Measurements from ENCODE around the gene GPR39. TPM values are rescaled to one million over a fixed set of nuclear protein-coding genes. Genes with fewer than 3 reads are reported as not detected.
A peak's percentile ranks its signal among the peaks of the same experiment; 100 is the strongest.

Gene GPR39
- total RNA-seq, 1 experiment from 2014 or later: 0.95 TPM

DNA sequence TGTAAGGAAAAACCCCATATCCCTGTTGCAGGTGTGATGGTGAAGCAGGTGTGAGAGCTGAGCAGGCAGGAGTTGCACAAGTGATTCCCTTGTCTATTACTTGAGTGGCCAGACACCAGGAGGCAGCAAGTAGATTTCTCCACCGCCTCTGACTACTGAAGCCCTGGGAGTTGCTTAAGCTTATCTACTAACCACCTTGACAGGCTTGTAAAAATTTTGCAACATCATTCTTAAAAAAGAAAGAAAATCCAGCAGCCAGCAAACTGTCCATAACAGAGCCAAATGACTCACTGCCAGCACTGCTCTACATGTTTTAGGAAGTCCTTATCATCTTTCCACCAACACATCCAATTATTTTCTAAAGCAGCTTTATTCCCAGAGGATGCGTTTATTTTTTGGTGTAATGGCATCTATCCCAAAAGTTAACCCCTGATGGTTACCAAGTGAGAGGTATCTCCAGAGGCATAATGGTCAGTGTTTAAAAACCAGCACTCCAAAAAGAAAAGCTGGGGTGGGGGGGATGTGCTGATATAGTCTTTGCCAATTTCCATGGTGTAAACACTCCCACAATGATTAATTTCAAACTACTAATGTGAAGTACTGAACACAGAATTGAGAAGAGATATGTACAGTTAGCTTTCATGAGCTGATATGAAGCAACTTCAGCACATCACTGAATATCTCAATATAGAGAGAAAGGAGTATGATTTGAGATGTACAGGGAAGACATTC, 16.3 kb upstream of the GPR39 start:
- Histone ChIP-seq H3K9me3 (no peaks in the 10 kb centered on the region), H3K36me3 (no peaks in the 10 kb centered on the region), H3K4me3 (no peak overlapping the region), H3K27me3 (no peaks in the 10 kb centered on the region)
- peak; percentile 41 for DNase-seq

DNA sequence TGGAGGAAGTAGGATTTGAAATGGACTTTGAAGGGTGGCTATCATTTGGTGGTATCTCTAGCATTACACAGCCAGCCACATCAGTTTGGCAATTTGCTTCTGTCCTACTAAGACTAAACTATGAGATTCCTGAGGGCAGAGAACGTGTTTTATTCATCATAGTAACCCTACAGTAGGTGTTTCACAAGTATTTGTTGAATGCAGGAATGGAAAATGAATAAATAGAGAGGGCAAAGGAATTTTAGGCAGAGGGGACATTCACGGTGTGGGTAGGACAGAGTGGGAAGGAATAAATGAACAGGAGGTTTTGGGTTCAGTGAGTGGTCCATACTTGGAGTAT, 15.7 kb upstream of the GPR39 start:
- Histone ChIP-seq H3K36me3 (no peaks in the 10 kb centered on the region), H3K27me3 (no peaks in the 10 kb centered on the region), H3K9me3 (no peaks in the 10 kb centered on the region), H3K4me3 (no peak overlapping the region)
- no peak for DNase-seq

DNA sequence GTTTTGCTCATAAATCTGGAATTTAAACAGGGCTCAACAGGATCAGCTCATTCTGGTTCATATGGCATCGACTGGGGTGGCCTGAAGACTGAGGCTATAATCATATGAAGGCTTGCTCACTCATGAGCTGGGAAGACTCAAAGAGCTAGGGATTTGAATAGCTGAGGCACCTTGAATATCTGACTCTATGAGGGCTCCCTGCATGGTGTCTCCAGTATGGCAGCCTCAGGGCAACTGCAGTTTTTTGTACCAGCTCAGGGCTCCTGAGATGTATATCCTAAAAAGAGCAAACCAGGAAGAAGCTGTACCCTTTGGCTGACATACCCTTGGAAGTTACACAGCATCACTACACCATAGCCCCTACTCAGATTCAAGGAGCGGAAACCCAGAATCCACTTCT, 15.3 kb upstream of the GPR39 start:
- Histone ChIP-seq H3K4me3 (no peak overlapping the region), H3K36me3 (no peaks in the 10 kb centered on the region), H3K9me3 (no peaks in the 10 kb centered on the region), H3K27me3 (no peaks in the 10 kb centered on the region)
- no peak for DNase-seq

DNA sequence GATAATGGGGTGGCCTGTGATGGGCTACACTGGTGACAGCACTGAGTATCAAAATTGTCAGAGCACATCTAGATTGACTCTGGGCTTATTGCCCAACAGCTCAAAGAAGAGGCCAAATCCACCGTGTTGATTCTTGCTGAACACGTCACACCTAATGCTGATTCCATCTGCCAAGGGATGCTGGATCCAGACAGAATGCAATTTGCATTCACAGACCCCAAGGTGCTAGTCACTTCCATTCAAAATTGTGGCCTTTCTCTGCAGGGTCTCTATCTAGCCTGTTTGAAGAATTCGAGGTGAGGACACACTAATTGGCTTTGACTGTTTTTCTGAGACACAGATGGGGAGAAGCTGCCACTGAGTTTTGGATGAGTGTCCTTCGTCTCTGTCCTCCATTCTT, 13.5 kb upstream of the GPR39 start:
- H3K27me3 ChIP-seq: no peaks in the 10 kb centered on the region
- no peaks in the 10 kb centered on the region for H3K9me3 ChIP-seq
- no peak overlapping the region for H3K4me3 ChIP-seq
- DNase-seq: no peak
- no peaks in the 10 kb centered on the region for H3K36me3 ChIP-seq

DNA sequence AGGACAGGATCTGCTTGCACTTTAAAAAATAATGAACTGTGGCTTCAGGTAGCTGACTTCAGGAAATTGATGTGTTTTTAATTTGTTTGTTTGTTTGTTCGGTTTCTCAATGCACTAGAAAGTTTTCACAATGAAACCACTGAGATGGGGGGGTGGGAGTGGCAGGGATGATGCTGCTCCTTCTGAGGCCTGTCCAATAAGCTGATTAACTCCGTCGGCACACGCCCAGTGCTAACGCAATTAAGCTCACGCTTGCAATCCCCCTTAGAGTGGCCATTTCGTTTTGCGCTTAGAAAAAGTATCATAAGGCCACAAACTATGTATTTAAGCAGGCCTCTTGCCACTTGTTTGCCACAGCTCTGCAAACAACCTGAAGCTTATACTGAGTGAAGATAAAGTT, 12.5 kb upstream of the GPR39 start:
- Histone ChIP-seq H3K4me3 (no peak overlapping the region), H3K27me3 (no peaks in the 10 kb centered on the region), H3K9me3 (no peaks in the 10 kb centered on the region), H3K36me3 (no peaks in the 10 kb centered on the region)
- no peak for DNase-seq

DNA sequence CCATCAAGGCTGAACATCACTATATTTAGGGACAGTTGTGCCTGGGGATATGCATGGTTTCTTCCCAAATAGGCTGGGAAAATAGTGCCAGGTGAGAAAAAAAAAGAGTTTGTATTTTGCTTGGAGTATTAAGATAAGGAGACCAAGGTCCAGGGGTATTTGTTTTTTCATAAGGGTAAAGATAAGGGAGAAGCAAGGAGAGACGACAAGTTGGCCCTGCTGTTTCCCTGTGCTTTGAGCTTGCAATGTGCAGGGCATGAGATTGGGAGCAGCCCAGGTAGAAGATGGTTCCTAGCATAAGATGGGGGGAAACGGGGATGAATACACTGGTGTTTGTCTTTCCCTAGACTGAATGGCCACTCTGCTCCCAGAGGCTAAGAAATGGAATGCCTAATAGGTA, 8.8 kb upstream of the GPR39 start:
- Histone ChIP-seq H3K27me3 (no peaks in the 10 kb centered on the region), H3K36me3 (no peaks in the 10 kb centered on the region), H3K9me3 (no peaks in the 10 kb centered on the region), H3K4me3 (no peak overlapping the region)
- DNase-seq: no peak

DNA sequence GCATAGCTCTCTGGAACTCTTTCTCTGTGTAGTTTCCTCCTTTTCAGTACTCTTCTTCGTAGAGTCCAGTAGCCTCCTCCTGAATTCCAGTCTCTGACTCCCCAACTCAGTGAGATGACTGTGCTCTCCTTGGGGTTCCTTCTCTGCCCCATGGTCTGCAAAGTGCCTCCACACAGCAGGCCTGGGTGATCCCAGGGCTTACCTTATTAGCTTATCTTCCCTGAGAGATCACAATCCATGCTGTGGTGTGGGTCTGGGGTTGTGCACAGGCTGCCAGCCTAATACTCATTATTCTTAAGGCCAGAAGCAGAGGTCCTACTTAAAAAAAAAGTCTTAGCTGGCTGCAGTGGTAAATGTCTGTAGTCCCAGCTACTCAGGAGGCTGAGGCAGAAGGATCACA, 4.6 kb upstream of the GPR39 start:
- Histone ChIP-seq H3K27me3 (no peaks in the 10 kb centered on the region), H3K36me3 (no peaks in the 10 kb centered on the region), H3K4me3 (no peak overlapping the region), H3K9me3 (no peaks in the 10 kb centered on the region)
- DNase-seq: no peak

DNA sequence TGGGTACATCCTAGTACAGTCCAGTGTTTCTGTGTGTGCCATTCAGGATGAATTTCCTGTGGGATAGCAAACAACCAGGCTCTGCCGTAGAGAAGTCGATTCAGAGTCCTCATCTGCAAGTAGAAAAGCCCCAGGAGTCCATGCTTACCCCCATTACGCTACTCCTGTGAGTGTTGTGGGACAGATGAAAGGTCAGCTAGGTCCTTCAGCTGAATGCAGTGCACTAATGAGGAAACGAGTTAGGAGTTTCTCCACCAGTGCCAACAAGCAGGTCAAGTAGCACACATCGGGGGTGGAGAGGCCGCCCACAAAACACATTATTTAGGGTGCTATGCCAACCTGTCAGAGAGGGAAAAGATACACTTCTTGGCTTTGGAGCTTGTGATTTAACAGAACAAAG, 2.5 kb upstream of the GPR39 start:
- Histone ChIP-seq H3K4me3 (no peak overlapping the region), H3K27me3 (no peaks in the 10 kb centered on the region), H3K9me3 (no peaks in the 10 kb centered on the region), H3K36me3 (no peaks in the 10 kb centered on the region)
- DNase-seq: no peak

DNA sequence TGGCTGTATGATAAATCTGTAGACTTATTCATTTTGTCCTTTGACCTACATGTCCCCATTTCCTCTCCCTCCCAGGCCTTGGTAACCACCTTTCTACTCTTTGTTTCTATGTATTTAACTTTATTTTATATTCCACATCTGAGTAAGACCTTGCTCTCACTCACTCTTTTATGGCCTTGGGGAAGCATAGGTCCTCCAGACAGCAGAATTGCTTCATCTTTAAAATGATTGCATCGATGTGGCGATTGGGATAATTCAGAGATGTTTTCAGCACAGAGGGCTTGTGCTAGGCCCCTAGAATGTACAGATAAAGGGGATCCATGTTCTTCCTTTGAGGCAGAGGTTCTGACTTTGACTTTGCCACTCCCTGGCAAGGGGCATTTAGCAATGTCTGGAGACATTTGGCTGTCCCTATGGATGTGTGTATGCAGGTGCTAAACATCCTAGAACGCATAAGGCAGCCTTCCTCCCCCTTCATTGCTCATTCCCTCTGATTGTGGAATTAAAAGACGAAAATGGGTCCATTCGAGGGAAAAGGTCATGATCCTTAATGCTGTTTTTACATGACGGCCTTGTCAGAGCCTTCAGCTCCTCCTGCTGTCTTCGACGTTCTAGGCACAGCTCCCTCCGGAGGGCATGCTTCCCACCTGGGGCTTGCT, 1.2 kb upstream of the GPR39 start:
- Histone ChIP-seq H3K4me3 (peak overlapping the region; percentile 54), H3K9me3 (no peaks in the 10 kb centered on the region), H3K27me3 (no peaks in the 10 kb centered on the region), H3K36me3 (no peaks in the 10 kb centered on the region)
- DNase-seq: no peak

DNA sequence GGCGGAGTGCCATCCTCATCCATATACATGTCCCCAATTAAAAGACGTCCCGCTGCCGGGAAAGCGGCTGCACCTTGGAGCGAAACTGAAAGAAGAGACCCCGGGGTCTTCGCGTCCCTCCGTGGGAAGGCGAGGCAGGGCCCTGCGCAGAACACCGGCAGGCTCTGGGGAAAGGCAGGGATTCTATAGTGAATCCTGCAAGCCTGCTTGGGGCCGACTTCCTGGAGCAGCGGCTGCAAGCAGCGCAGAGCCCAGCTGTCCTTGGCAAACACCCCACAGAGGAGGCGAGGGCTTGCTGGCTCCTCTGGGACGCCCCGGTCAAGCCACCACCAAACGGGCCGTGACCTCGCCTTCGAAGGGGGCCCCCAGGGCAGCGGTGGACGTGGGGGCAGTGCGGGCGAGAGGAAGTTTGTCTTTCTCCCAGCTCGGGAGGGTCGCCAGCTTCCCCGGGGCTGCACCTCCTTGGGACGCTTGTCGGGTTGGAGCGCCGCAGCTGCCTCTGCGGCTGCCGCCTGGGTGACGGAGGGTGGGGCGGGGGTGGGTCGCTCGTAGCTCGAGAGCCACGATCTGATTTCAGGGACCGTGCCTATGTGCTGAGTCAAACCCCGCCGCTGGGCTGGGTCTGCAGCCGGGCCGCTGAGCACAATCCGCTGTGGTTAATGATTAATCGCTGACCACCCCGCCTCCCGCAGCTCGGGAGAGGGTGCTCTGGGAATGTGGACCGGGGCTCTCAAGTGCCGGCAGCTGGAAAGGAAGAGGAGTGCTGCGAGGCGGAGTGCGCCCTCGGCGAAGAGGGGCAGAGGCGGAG, 486 bp upstream of the GPR39 start:
- H3K36me3 ChIP-seq: no peaks in the 10 kb centered on the region
- H3K4me3 ChIP-seq: peak overlapping the region; percentile 54
- H3K9me3 ChIP-seq: no peaks in the 10 kb centered on the region
- H3K27me3 ChIP-seq: no peaks in the 10 kb centered on the region
- peak; percentile 98 for DNase-seq

DNA sequence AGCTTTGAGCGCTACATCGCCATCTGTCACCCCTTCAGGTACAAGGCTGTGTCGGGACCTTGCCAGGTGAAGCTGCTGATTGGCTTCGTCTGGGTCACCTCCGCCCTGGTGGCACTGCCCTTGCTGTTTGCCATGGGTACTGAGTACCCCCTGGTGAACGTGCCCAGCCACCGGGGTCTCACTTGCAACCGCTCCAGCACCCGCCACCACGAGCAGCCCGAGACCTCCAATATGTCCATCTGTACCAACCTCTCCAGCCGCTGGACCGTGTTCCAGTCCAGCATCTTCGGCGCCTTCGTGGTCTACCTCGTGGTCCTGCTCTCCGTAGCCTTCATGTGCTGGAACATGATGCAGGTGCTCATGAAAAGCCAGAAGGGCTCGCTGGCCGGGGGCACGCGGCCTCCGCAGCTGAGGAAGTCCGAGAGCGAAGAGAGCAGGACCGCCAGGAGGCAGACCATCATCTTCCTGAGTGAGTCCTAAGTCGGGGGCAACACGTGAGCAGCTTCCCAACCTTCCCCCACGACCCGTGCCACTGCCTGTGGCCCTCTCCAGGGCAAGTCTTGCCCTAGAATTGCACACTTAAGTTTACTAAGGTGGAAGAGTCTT, 928 bp downstream of the GPR39 start:
- Histone ChIP-seq H3K36me3 (no peaks in the 10 kb centered on the region; the same call in 1 of the 2 replicates), H3K27me3 (no peaks in the 10 kb centered on the region), H3K4me3 (no peak overlapping the region), H3K9me3 (no peaks in the 10 kb centered on the region)
- no peak for DNase-seq

DNA sequence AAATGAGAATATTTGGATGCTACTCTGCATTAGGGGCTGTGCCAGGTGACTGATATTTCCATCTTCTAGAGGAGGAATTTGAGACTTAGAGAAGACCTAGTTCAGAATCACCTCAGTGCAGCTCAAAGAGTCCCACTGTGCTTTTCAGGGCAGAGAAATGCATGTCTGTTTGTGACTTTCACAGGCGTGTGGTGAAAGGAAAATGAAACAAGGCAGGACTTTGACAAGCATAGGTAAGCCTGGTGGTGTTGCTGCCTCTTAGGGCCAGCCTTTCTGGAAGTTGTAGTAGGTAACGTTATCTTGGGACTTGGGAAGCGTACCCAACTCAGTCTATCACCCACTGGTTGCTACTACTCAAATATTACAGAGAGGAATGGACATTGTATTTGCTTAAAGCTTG, 2.6 kb downstream of the GPR39 start:
- Histone ChIP-seq H3K4me3 (no peak overlapping the region), H3K9me3 (no peaks in the 10 kb centered on the region), H3K36me3 (no peaks in the 10 kb centered on the region; the same call in 1 of the 2 replicates), H3K27me3 (no peaks in the 10 kb centered on the region)
- no peak for DNase-seq

DNA sequence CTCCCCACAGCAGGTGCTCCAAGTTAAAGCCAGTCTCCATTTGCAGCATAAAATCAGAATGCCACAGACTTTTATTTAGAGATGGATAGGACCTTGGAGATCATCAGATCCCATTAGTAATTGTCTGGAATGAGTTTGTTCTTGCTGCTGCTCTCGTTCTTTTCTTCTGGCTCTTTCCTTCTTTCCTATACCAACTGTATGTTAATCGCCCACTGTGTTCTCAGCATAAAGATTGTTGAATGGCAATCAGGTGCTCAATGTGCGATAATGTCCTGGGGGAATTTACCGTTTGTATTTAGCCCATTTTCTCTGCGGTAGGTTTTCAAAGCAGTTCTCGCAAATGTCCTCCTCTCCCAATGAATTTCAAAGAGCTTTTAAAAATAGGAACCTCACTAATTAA, 3.3 kb downstream of the GPR39 start:
- Histone ChIP-seq H3K27me3 (no peaks in the 10 kb centered on the region), H3K9me3 (no peaks in the 10 kb centered on the region), H3K4me3 (no peak overlapping the region), H3K36me3 (no peaks in the 10 kb centered on the region; the same call in 1 of the 2 replicates)
- no peak for DNase-seq

DNA sequence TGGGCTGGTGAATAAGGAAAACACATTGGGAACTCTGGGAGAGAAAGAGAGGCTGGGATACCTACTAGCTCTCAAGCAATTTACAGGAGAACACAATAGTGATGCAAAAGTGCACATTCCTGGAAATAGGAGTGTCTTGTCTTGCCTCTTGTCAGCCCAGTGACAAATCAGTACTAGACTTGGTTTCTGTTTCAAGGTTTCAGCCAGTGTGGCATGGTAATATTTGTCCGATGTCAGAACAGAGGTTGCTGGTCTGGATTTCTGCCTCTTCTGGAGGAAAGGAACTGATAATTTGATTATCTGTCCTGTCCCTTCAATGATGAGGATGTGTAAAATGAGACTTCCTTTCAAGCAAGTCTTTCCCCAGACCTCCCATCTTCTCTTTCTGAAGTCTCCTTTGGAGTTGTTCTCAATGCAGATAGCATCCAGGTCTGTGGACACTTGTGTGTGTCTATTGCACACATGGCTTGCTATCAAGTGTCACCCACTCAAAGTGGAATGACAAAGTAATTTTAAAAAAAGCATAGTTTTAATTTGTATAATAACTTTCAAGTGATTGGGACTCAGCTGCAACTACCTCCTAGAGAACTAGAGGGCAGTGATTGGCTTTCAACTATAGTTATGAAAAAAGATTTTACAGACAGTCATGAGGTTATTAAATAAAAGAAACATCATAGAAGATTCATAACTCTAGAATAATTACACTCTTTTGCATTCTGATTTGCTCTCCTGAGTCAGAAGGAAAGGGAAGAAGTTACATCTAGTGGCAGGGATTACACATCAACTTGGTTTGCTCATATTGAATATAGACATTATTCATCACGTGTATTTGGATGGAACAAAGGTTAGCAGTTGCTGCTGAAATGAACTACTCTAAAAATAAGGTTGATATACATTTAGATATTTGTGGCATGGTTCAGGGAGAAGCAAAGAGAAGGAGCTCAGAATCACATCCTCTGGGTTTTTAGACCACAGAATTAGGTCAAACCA, 4.5 kb downstream of the GPR39 start:
- no peak overlapping the region for H3K4me3 ChIP-seq
- no peak for DNase-seq
- H3K27me3 ChIP-seq: no peaks in the 10 kb centered on the region
- H3K36me3 ChIP-seq: no peaks in the 10 kb centered on the region; the same call in 1 of the 2 replicates
- H3K9me3 ChIP-seq: no peaks in the 10 kb centered on the region

DNA sequence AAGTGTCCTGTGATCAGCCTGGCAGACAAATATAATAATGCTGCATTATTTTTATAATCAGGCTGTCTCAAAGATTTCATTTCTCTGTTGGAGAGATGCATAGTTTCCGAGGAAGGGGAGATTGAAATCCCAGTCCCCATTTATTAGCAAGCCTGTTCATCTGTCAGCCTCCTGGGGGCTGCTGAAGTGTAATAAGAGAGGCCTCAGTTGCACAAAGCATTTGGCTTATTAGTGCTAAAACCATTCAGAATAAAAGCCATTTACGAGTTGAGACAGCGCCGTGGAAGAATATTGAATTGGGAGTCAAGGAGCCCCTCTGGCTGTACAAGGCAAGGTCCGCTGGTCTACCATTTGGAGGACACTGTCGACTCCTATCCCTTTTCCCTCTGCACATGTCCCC, 6.1 kb downstream of the GPR39 start:
- DNase-seq: no peak
- Histone ChIP-seq H3K4me3 (no peak overlapping the region), H3K27me3 (no peaks in the 10 kb centered on the region), H3K36me3 (no peaks in the 10 kb centered on the region; the same call in 1 of the 2 replicates), H3K9me3 (no peaks in the 10 kb centered on the region)

DNA sequence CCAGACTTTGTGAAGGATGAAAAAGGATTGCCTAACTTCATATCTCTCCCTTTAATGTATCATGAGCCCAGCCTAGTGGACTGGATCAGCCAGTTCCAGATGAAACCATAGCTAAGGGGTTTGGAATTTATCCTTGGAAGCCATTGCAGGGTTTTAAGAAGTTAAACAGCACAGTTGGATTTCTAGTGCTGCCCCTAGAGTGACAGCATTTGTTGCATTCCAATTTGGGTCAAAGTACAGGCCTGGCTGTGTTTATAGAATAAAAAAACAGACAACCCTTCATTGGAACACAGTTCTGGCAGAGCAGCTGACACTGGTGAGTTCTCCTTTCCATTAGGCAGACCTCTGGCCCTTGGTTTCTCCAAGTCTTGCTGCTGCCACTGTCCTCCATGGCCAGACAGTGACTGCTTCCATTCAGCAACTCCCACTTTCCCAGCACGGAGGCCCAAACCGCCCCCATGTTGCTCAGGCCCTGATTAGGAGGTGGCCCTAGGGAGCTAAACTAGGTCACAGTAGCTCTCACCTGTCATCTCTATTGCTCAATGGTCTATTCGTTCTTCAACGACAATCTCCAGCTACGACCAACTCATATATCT, 8.0 kb downstream of the GPR39 start:
- H3K27me3 ChIP-seq: no peaks in the 10 kb centered on the region
- no peaks in the 10 kb centered on the region for H3K9me3 ChIP-seq
- peak; percentile 54 for DNase-seq
- no peak overlapping the region for H3K4me3 ChIP-seq
- no peaks in the 10 kb centered on the region; the same call in 1 of the 2 replicates for H3K36me3 ChIP-seq
